Stimulated activated CD4-positive, alpha-beta T cell treated with anti-CD3 and anti-CD28 coated beads, Interleukin-4, amount 100 ng/mL, for 4 hours (primary cell): ENCODE measurements around the gene NUP93.

ENCODE experiments used
- DNase-seq, 2 experiments: peaks; one replicate each; pipeline ENCODE4 v3.0.0-alpha.2; 2020

Gene NUP93

DNA sequence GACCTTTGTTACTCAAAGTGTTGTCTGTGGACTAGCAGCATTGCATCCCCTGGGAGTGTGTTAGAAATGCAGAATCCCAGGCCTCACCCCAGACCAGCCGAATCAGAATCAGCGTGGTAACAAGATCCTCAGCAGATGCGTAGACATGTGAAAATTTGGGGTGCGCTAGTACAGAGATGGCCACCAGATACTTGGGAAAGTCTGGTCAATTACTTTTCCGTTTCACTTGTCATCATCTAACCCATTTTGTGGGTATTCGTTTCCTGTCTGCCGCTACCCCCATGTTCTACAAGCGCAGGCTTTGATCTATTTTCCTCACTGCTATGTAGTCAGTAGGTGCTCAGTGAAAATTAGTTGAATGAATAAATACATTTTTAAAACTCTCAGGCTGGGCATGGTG lies 168.9 kb downstream of the NUP93 start:
- no peak for DNase-seq
